Kidney capillary endothelial cell (primary cell): ENCODE data around the gene DTWD2.
"Not testable (repeated sequence)": the region's sequence is repeated elsewhere in the genome, so short reads cannot be mapped to it uniquely, and the experiment has no call there.

Source experiments
- DNase-seq: peaks from one replicate; pipeline ENCODE4 v3.0.0-alpha.2; 2018; ENCODE audit warnings: low spot score

Gene DTWD2

GRCh38 chr5:118996098-118996497 lies 7.8 kb upstream of the DTWD2 start:
- DNase-seq = no peak

GRCh38 chr5:118994595-118994994 lies 6.2 kb upstream of the DTWD2 start:
- DNase-seq = no peak

GRCh38 chr5:118993118-118993517 lies 4.8 kb upstream of the DTWD2 start:
- DNase-seq = not testable (repeated sequence)

GRCh38 chr5:118992055-118992454 lies 3.7 kb upstream of the DTWD2 start:
- DNase-seq = not testable (repeated sequence)

GRCh38 chr5:118990582-118990981 lies 2.2 kb upstream of the DTWD2 start:
- no peak for DNase-seq

GRCh38 chr5:118989816-118990215 lies 1.5 kb upstream of the DTWD2 start:
- DNase-seq = no peak

GRCh38 chr5:118988866-118989180 lies 476 bp upstream of the DTWD2 start:
- no peak for DNase-seq

- DNase-seq = no peak
Measured at GRCh38 chr5:118984602-118985001, 3.7 kb downstream of the DTWD2 start.

GRCh38 chr5:118981783-118982182 lies 6.6 kb downstream of the DTWD2 start:
- no peak for DNase-seq

GRCh38 chr5:118980438-118980837 lies 7.9 kb downstream of the DTWD2 start:
- no peak for DNase-seq

GRCh38 chr5:118980017-118980416 lies 8.3 kb downstream of the DTWD2 start:
- no peak for DNase-seq

- not testable (repeated sequence) for DNase-seq
Measured at GRCh38 chr5:118973779-118974445, 14.4 kb downstream of the DTWD2 start.

GRCh38 chr5:118968925-118969375 lies 19.4 kb downstream of the DTWD2 start:
- no peak for DNase-seq

- no peak for DNase-seq
Measured at GRCh38 chr5:118968406-118968911, 19.9 kb downstream of the DTWD2 start.

- DNase-seq = no peak
Measured at GRCh38 chr5:118967059-118967508, 21.3 kb downstream of the DTWD2 start.

- no peak for DNase-seq
Measured at GRCh38 chr5:118965890-118966289, 22.5 kb downstream of the DTWD2 start.

- not testable (repeated sequence) for DNase-seq
Measured at GRCh38 chr5:118964970-118965369, 23.4 kb downstream of the DTWD2 start.

GRCh38 chr5:118964388-118964787 lies 24.0 kb downstream of the DTWD2 start:
- DNase-seq = not testable (repeated sequence)

- no peak for DNase-seq
Measured at GRCh38 chr5:118963169-118963568, 25.2 kb downstream of the DTWD2 start.

GRCh38 chr5:118960557-118960956 lies 27.8 kb downstream of the DTWD2 start:
- DNase-seq = no peak

GRCh38 chr5:118956727-118957126 lies 31.6 kb downstream of the DTWD2 start:
- peak; percentile 30 for DNase-seq

- DNase-seq = no peak
Measured at GRCh38 chr5:118953652-118954005, 34.7 kb downstream of the DTWD2 start.

GRCh38 chr5:118952992-118953651 lies 35.2 kb downstream of the DTWD2 start:
- DNase-seq = no peak

GRCh38 chr5:118952306-118952705 lies 36.0 kb downstream of the DTWD2 start:
- DNase-seq = not testable (repeated sequence)
